Adrenal gland (tissue), 12 donors: ENCODE measurements around the gene RNASE1. TPM values are rescaled to one million over a fixed set of nuclear protein-coding genes. Genes with fewer than 3 reads are reported as not detected.
A peak's percentile ranks its signal among the peaks of the same experiment; 100 is the strongest.
"Not testable (repeated sequence)": the region's sequence is repeated elsewhere in the genome, so short reads cannot be mapped to it uniquely, and the experiment has no call there.

Experiments used
- DNase-seq, 7 donors: peaks; one replicate each; pipeline ENCODE4 v3.0.0-alpha.2; 2019 to 2020
- H3K27ac ChIP-seq, 5 donors: fragments of 200-600 bp; sonication (generic) in 4 of 5; 1 replicate in 3 of 5; 2 replicates in 2 of 5; pipeline versions ENCODE4 v1.5.1 to v1.8.0; 2016 to 2020; ENCODE audit warnings: mild to moderate bottlenecking in 1 of 5
- H3K27me3 ChIP-seq: fragments of 200-600 bp; 2 replicates; pipeline ENCODE4 v1.8.0; 2021
- H3K36me3 ChIP-seq, 2 donors: fragments of 200-600 bp; replicated peaks in 1 of 2; 1 replicate in 1 of 2; 2 replicates in 1 of 2; pipeline versions ENCODE4 v1.5.1 to v1.8.0; 2018 to 2022
- H3K4me1 ChIP-seq, 2 donors: fragments of 200-600 bp; replicated peaks in 1 of 2; 1 replicate in 1 of 2; 2 replicates in 1 of 2; pipeline versions ENCODE4 v1.5.1 to v1.8.0; 2018 to 2021
- H3K4me3 ChIP-seq, 4 donors: fragments of 200-600 bp; sonication (generic) in 3 of 4; one replicate each; pipeline ENCODE4 v1.5.1; 2016 to 2018
- H3K9me3 ChIP-seq, 3 donors: fragments of 200-600 bp; sonication (generic) in 1 of 3; replicated peaks in 1 of 3; 1 replicate in 2 of 3; 2 replicates in 1 of 3; pipeline versions ENCODE4 v1.5.1 to v1.8.0; 2016 to 2021
- CTCF ChIP-seq, 6 experiments: fragments of 450-650 bp in 4 of 6; fragments of 200-600 bp in 2 of 6; sonication (generic) in 1 of 6; IDR thresholded peaks; 1 replicate in 5 of 6; 2 replicates in 1 of 6; pipeline versions ENCODE4 v1.5.1 to v1.8.0; 2016 to 2021; ENCODE audit warnings: antibody characterized with exemption in 6 of 6, mild to moderate bottlenecking in 2 of 6, moderate library complexity in 1 of 6
- POLR2A ChIP-seq, 2 donors: fragments of 450-650 bp; IDR thresholded peaks; one replicate each; pipeline ENCODE4 v1.6.1; 2017; ENCODE audit warnings: antibody characterized with exemption in 2 of 2, mild to moderate bottlenecking in 2 of 2, moderate library complexity in 1 of 2
- WGBS, 4 donors: extraction: QIAGEN DNeasy Blood & Tissue Kit in 2 of 4; methylation state at CpG; one replicate each; pipeline versions ENCODE4 v1.1.5 to v1.1.7; 2013 to 2017; 5-methylcytosine and 5-hydroxymethylcytosine counted together
- intact Hi-C, 2 donors: fragments of 100-400 bp; cut with DNase I; formaldehyde crosslinking; loops; one replicate each; pipeline versions ENCODE4 v1.14.1 to v1.15.0; 2022 to 2023
- polyA plus RNA-seq, 3 donors: library from polyadenylated mRNA; stranded (reverse); fragments of 200-250 nt in 2 of 3; fragments of 350-450 nt in 1 of 3; fragmentation: Illumina TruSeq in 1 of 3; extraction: RNeasy Lipid Tissue Mini Kit (QIAGEN cat#74804) in 1 of 3; gene quantifications; one replicate each; pipeline ENCODE4 v1.2.3, GENCODE V29; 2013 to 2014
- total RNA-seq, 9 donors: library from RNA; depleted of rRNA in 4 of 9; stranded (reverse); fragments of >200 nt in 4 of 9; fragments of 120-200 nt in 1 of 9; fragmentation: NEBNext Ultra II Directional in 1 of 9; extraction: Animal tissue kit (Norgen Biotek cat#: 25700) in 1 of 9; gene quantifications; one replicate each; pipeline versions ENCODE4 v1.1.0 to v1.2.4, GENCODE V29; 2013 to 2023
- donor health status: healthy with polysubstance abuse.
- donor health status: Bipolar disorder and iron deficiency.
- donor health status: DM: yes; HTN: yes; CAD: no.
- donor health status: DM: no; HTN: no; CAD: no.
- donor health status: DM: no; HTN: no; CAD: no.
- donor health status: DM: yes; HTN: yes; CAD: no.

RNASE1 gene
- total and polyA plus RNA-seq, 12 donors: 103 to 2,068 (median 529) TPM

- WGBS, 4 donors: 80 to 90% (median 87%) methylated on average over 2 of the region's 2 CpGs
- Histone ChIP-seq H3K27me3 (no peaks in the 10 kb centered on the region), H3K4me3 (no peak overlapping the region), H3K9me3 (no peaks in the 10 kb centered on the region), H3K36me3 (no peaks in the 10 kb centered on the region), H3K4me1 (no peaks in the 10 kb centered on the region), H3K27ac (no peak overlapping the region)
- TF ChIP-seq POLR2A (IDR thresholded peaks at IDR 0.05): no peak
- TF ChIP-seq CTCF (IDR thresholded peaks at IDR 0.05): no peak
- intact Hi-C loops: no loop called here
- DNase-seq: no peak
Observed at GRCh38 chr14:20834899-20835298, 32.3 kb upstream of the RNASE1 start.

- no peaks in the 10 kb centered on the region for H3K9me3 ChIP-seq
- no peak for TF ChIP-seq POLR2A (IDR thresholded peaks at IDR 0.05)
- TF ChIP-seq CTCF (IDR thresholded peaks at IDR 0.05): no peak
- H3K36me3 ChIP-seq: no peaks in the 10 kb centered on the region
- no peaks in the 10 kb centered on the region for H3K27me3 ChIP-seq
- H3K4me1 ChIP-seq: no peaks in the 10 kb centered on the region
- peak in 2 of 7 donors; percentile 24 to 53 for DNase-seq
- intact Hi-C loops: no loop called here
- 87 to 93% (median 90%) methylated on average over 11 to 12 of the region's 12 CpGs for WGBS, 4 donors
- H3K4me3 ChIP-seq: no peak overlapping the region
- H3K27ac ChIP-seq: no peak overlapping the region
Observed at GRCh38 chr14:20830831-20831230, 28.2 kb upstream of the RNASE1 start.

GRCh38 chr14:20828024-20828694, 25.5 kb upstream of the RNASE1 start:
- H3K4me1 ChIP-seq, H3K27ac ChIP-seq, H3K9me3 ChIP-seq, DNase-seq, H3K36me3 ChIP-seq, intact Hi-C loops, H3K4me3 ChIP-seq, H3K27me3 ChIP-seq: not testable (repeated sequence)
- WGBS, 4 donors: 90 to 95% (median 92%) methylated on average over 11 of the region's 11 CpGs

- intact Hi-C loops: no loop called here
- no peaks in the 10 kb centered on the region for H3K9me3 ChIP-seq
- no peaks in the 10 kb centered on the region for H3K36me3 ChIP-seq
- H3K27ac ChIP-seq: peak overlapping the region in 1 of 5 donors; percentile 61
- no peaks in the 10 kb centered on the region for H3K4me1 ChIP-seq
- TF ChIP-seq POLR2A (IDR thresholded peaks at IDR 0.05) (no peak), CTCF (IDR thresholded peaks at IDR 0.05) (no peak)
- WGBS, 4 donors: 40 to 52% (median 50%) methylated on average over 3 of the region's 3 CpGs
- no peaks in the 10 kb centered on the region for H3K27me3 ChIP-seq
- no peak for DNase-seq
- H3K4me3 ChIP-seq: no peak overlapping the region
Observed at GRCh38 chr14:20827326-20827725, 24.7 kb upstream of the RNASE1 start.

GRCh38 chr14:20826666-20827065, 24.0 kb upstream of the RNASE1 start:
- intact Hi-C loops, H3K4me1 ChIP-seq: not testable (repeated sequence)
- WGBS, 4 donors: 39 to 70% (median 50%) methylated on average over 1 of the region's 1 CpG

More at GRCh38 chr14:20826666-20827065, 24.0 kb upstream of the RNASE1 start:
- not testable (repeated sequence) for H3K27me3 ChIP-seq, DNase-seq, H3K4me3 ChIP-seq, H3K9me3 ChIP-seq, H3K36me3 ChIP-seq
- peak overlapping the region in 1 of 5 donors; percentile 61 for H3K27ac ChIP-seq
